Cardiac muscle cell (in vitro differentiated cells and primary cell): ENCODE data around the gene KLHL40. TPM values are rescaled to one million over a fixed set of nuclear protein-coding genes. Genes with fewer than 3 reads are reported as not detected.

Source experiments
- DNase-seq, 2 donors: peaks; one replicate each; pipeline versions ENCODE4 v3.0.0 to v3.0.0-alpha.2; 2010 to 2017; ENCODE audit warnings: low read depth in 1 of 2, low spot score in 1 of 2
- H3K27ac ChIP-seq: fragments of 200-600 bp; sonication (generic); 2 replicates; pipeline ENCODE4 v1.5.1; 2016
- H3K27me3 ChIP-seq: fragments of 200-600 bp; sonication (generic); 2 replicates; pipeline ENCODE4 v1.6.0; 2016; ENCODE audit warnings: control low read depth
- H3K36me3 ChIP-seq: fragments of 200-600 bp; sonication (generic); 2 replicates; pipeline ENCODE4 v1.5.1; 2016; ENCODE audit warnings: control low read depth
- H3K4me1 ChIP-seq: fragments of 200-600 bp; sonication (generic); 2 replicates; pipeline ENCODE4 v1.8.1; 2017; ENCODE audit warnings: low read depth, mild to moderate bottlenecking, mixed run types
- H3K4me3 ChIP-seq: fragments of 200-600 bp; sonication (generic); 2 replicates; pipeline ENCODE4 v1.5.1; 2016; ENCODE audit warnings: mild to moderate bottlenecking
- H3K9me3 ChIP-seq: fragments of 200-600 bp; sonication (generic); 2 replicates; pipeline ENCODE4 v1.5.1; 2017; ENCODE audit warnings: low read depth, mild to moderate bottlenecking, control low read depth
- polyA plus RNA-seq: library from polyadenylated mRNA; unstranded; fragments of >200 nt; fragmentation: Nextera tagmentation; extraction: Ambion mirVana; gene quantifications from 2 replicates; pipeline ENCODE4 v1.2.1, GENCODE V29; 2016
- total RNA-seq: library from RNA; depleted of rRNA; stranded (reverse); fragments of >200 nt; gene quantifications from 2 replicates; pipeline ENCODE4 v1.2.3, GENCODE V29; 2016
- TF ChIP-seq, protein P1 (sequence below): IDR thresholded peaks from 2 replicates; pipeline ENCODE4 v1.5.1; 2012; ENCODE audit warnings: low read depth, mild to moderate bottlenecking, low read length

Gene KLHL40
- total and polyA plus RNA-seq, 2 experiments from 2014 or later, result 0.39 to 0.66 TPM

DNA sequence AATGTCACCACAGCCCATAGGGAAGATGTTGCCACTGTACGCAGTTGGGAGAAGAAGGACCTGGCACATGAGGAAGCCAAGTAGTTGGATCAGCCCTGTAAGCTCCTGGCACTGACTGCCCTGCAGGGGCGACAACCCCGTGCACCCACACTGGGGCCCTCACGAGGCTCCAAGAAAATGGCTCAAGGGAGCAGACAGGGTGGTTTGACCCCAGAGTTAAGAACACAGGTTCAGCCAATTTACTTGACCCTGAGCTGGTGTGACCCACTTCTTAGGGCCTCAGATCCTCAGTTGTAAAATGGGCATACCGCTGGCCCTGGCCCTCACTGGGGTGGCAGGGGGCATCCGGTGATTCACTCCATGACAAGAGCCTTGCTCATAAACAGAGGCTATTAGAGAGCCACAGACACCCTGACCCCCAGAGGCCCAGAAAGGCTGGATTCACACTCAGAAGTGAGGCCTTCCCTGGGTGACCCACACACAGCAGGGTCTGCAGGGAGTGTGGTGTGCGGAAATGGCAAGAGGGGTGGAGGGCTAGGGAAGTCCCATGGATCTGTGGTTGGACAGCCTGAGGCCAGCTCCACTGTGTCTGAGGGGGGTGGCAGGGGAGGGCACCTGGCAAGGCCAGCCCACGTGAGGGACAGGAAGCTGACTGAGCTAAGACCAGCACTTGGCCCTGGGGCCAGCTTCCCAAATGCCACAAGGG is 19.0 kb downstream of the KLHL40 start:
- TF ChIP-seq, protein P1, sequence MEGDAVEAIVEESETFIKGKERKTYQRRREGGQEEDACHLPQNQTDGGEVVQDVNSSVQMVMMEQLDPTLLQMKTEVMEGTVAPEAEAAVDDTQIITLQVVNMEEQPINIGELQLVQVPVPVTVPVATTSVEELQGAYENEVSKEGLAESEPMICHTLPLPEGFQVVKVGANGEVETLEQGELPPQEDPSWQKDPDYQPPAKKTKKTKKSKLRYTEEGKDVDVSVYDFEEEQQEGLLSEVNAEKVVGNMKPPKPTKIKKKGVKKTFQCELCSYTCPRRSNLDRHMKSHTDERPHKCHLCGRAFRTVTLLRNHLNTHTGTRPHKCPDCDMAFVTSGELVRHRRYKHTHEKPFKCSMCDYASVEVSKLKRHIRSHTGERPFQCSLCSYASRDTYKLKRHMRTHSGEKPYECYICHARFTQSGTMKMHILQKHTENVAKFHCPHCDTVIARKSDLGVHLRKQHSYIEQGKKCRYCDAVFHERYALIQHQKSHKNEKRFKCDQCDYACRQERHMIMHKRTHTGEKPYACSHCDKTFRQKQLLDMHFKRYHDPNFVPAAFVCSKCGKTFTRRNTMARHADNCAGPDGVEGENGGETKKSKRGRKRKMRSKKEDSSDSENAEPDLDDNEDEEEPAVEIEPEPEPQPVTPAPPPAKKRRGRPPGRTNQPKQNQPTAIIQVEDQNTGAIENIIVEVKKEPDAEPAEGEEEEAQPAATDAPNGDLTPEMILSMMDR, result no peak
- Histone ChIP-seq H3K27ac (no peak overlapping the region), H3K27me3 (no peaks in the 10 kb centered on the region), H3K4me3 (no peak overlapping the region), H3K4me1 (peaks cover 14% of the 10 kb centered on the region), H3K9me3 (no peaks in the 10 kb centered on the region), H3K36me3 (no peaks in the 10 kb centered on the region)
- no peak for DNase-seq

DNA sequence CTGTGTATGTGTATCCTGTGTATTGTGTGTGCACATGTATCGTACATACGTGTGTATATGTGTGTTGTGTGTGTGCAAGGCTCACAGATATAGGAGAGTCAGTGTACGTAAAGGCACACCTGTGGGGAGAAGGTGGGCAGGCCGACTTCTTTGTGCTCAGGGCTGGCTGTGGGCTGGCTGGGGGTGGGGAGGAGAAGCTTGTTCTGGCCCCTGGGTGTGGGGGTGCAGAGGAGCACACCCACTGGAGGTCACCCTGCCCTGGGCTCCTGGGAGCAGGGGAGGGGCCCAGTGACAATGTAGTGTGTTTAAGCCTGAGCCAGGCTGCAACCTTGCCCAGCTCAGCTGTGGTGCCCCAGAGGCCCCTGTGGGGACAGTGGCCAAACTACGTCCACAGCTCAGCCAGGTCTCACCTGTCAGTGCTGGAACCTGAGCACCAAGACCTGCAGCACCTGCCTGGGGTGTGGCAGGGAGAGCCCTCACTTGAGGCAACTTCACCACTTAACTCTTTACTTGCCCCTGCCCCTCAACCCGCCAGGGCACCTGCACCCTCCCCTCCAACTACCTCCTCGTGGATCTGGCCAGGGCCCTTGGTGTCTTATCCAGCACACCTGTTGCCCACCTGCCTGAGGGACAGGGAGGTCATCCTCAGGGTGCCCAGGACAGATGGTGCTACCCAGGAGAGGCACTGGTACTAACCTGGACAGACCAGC is 19.9 kb downstream of the KLHL40 start:
- H3K4me1 ChIP-seq, result peaks cover 14% of the 10 kb centered on the region
- TF ChIP-seq, protein P1, result no peak

DNA sequence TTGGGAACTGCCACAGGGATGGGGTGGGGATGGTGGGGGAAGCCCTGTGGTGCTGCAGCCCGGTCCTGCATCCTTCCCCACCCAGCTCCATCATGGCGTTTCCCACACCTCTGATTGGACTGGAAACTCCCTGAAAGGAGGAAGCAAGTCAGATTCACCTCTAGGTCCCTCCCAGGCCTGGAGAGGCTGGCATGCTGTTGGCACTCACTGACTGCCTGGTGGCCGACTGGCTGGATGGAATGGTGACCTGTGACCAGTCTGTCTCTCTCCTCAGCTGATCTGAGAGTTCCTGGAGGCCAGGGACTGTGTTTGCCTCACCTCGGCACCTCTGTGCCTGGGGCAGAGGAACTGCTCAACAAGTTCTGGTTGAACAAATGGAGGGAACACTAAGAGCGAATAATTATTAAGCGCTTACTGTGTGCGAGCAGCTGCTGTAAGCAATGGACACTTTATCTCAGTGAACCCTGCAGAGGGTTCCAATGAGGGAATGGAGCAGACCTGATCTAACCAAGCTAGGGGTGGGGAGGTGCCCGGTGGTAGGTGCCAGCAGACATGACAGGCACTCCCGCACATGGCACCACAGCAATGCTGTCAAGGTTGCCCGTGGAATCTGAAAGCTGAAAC is 20.7 kb downstream of the KLHL40 start:
- H3K27me3 ChIP-seq, result no peaks in the 10 kb centered on the region
- H3K4me3 ChIP-seq, result no peak overlapping the region
- DNase-seq, result no peak
- H3K27ac ChIP-seq, result no peak overlapping the region
- H3K36me3 ChIP-seq, result no peaks in the 10 kb centered on the region
- no peaks in the 10 kb centered on the region for H3K9me3 ChIP-seq
- peaks cover 14% of the 10 kb centered on the region for H3K4me1 ChIP-seq
- TF ChIP-seq, protein P1, result no peak

More for the DNA sequence above, 19.9 kb downstream of the KLHL40 start:
- Histone ChIP-seq H3K27ac (no peak overlapping the region), H3K36me3 (no peaks in the 10 kb centered on the region), H3K9me3 (no peaks in the 10 kb centered on the region), H3K27me3 (no peaks in the 10 kb centered on the region), H3K4me3 (no peak overlapping the region)
- DNase-seq, result no peak

DNA sequence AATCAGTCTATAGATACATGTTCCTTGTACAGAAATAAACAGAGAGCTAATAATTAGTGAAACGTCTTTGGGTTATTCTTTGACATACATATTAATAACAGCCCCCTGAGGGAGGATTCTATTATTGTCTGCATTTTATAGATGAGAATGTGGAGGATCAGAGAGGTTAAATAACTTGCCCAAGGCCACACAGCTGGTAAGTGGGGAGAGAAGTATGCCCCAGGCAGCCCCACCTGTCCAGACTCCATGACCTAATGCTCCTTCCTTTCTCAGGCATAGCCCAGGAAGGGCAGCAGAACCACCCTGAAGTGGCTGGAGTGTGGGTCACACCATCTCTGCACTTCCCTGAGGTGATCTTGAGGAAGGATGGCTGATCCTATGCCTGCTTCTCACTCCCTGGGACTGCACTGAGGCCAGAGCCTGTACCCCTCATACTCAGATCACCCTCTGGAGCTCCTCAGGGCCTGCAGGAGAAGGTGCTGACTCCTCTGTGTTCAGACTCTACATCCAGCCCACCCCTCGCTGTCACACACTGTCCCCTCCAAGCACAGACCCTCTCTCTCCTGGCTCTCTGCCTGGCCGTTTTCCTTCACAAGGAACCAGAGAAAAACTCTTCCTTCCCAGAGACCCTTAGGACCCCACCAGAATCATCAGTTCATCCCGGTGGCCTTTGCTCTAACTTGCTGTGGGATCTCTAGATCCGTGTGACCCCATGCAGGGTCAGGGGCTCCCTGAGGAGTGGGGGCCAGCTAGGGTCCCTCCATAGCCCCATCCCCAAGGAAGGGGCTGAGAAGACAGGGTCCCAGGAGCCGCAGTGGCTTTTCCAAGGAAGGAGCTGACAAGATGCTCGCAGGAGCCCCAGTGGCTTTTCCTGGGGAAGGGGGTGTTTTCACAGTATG is 21.6 kb downstream of the KLHL40 start:
- H3K9me3 ChIP-seq, result no peaks in the 10 kb centered on the region
- peaks cover 10% of the 10 kb centered on the region for H3K4me1 ChIP-seq
- H3K27me3 ChIP-seq, result no peaks in the 10 kb centered on the region
- no peak overlapping the region for H3K27ac ChIP-seq
- DNase-seq, result no peak
- H3K36me3 ChIP-seq, result no peaks in the 10 kb centered on the region
- TF ChIP-seq, protein P1, result no peak
- H3K4me3 ChIP-seq, result no peak overlapping the region
